COLO668 (cell line): ENCODE data around the gene FBXO21.
"Not testable (repeated sequence)": the region's sequence is repeated elsewhere in the genome, so short reads cannot be mapped to it uniquely, and the experiment has no call there.

Experiments used
- DNase-seq: peaks from one replicate; lab custom pipeline; 2025; ENCODE audit not compliant: unreplicated experiment; lab: John Stamatoyannopoulos, UW

FBXO21 gene

GRCh38 chr12:117202033-117202432, 11.8 kb upstream of the FBXO21 start:
- no peak for DNase-seq

- not testable (repeated sequence) for DNase-seq
These were observed 9.9 kb upstream of the FBXO21 start for GRCh38 chr12:117199956-117200744.

GRCh38 chr12:117196334-117196733, 6.1 kb upstream of the FBXO21 start:
- not testable (repeated sequence) for DNase-seq

GRCh38 chr12:117195027-117195426, 4.8 kb upstream of the FBXO21 start:
- not testable (repeated sequence) for DNase-seq

GRCh38 chr12:117193903-117194302, 3.6 kb upstream of the FBXO21 start:
- no peak for DNase-seq

GRCh38 chr12:117192581-117192980, 2.3 kb upstream of the FBXO21 start:
- DNase-seq, result not testable (repeated sequence)

GRCh38 chr12:117192057-117192456, 1.8 kb upstream of the FBXO21 start:
- DNase-seq, result no peak

GRCh38 chr12:117189725-117190209, 503 bp downstream of the FBXO21 start:
- peak; percentile 70 for DNase-seq

GRCh38 chr12:117188961-117189724, 1.1 kb downstream of the FBXO21 start:
- DNase-seq, result no peak

GRCh38 chr12:117188121-117188665, 2.1 kb downstream of the FBXO21 start:
- DNase-seq, result no peak

- no peak for DNase-seq
These were observed 2.8 kb downstream of the FBXO21 start for GRCh38 chr12:117187421-117187820.

- no peak for DNase-seq
These were observed 7.4 kb downstream of the FBXO21 start for GRCh38 chr12:117182866-117183265.

- not testable (repeated sequence) for DNase-seq
These were observed 8.8 kb downstream of the FBXO21 start for GRCh38 chr12:117181468-117181843.

GRCh38 chr12:117180758-117181467, 9.4 kb downstream of the FBXO21 start:
- no peak for DNase-seq

- DNase-seq, result no peak
These were observed 11.5 kb downstream of the FBXO21 start for GRCh38 chr12:117178745-117179144.

- no peak for DNase-seq
These were observed 12.0 kb downstream of the FBXO21 start for GRCh38 chr12:117178301-117178700.

- DNase-seq, result no peak
These were observed 18.1 kb downstream of the FBXO21 start for GRCh38 chr12:117172168-117172567.

- DNase-seq, result no peak
These were observed 18.6 kb downstream of the FBXO21 start for GRCh38 chr12:117171499-117172162.

GRCh38 chr12:117169548-117169947, 20.7 kb downstream of the FBXO21 start:
- DNase-seq, result no peak

- DNase-seq, result no peak
These were observed 21.3 kb downstream of the FBXO21 start for GRCh38 chr12:117168976-117169375.

- DNase-seq, result no peak
These were observed 22.5 kb downstream of the FBXO21 start for GRCh38 chr12:117167769-117168168.
